GM18861 (cell line): ENCODE measurements around the gene SCN5A.

ENCODE experiments used
- ATAC-seq: cut with Tn5 transposase; IDR thresholded peaks from one replicate; pipeline ENCODE4 v1.9.1; 2021; ENCODE audit not compliant: unreplicated experiment

SCN5A gene

GRCh38 chr3:38544926-38545325, 104.6 kb downstream of the SCN5A start:
- ATAC-seq, result no peak

GRCh38 chr3:38543586-38543985, 105.9 kb downstream of the SCN5A start:
- no peak for ATAC-seq

GRCh38 chr3:38542401-38543298, 106.8 kb downstream of the SCN5A start:
- ATAC-seq, result no peak

GRCh38 chr3:38541806-38542205, 107.7 kb downstream of the SCN5A start:
- ATAC-seq, result no peak

GRCh38 chr3:38538773-38539353, 110.6 kb downstream of the SCN5A start:
- ATAC-seq, result no peak

- no peak for ATAC-seq
These were observed 112.8 kb downstream of the SCN5A start for GRCh38 chr3:38536671-38537070.

GRCh38 chr3:38534604-38535003, 114.9 kb downstream of the SCN5A start:
- no peak for ATAC-seq

GRCh38 chr3:38534180-38534579, 115.3 kb downstream of the SCN5A start:
- no peak for ATAC-seq

- ATAC-seq, result no peak
These were observed 116.1 kb downstream of the SCN5A start for GRCh38 chr3:38533285-38533976.

- ATAC-seq, result no peak
These were observed 117.0 kb downstream of the SCN5A start for GRCh38 chr3:38532529-38532928.

- no peak for ATAC-seq
These were observed 121.0 kb downstream of the SCN5A start for GRCh38 chr3:38528457-38528856.

GRCh38 chr3:38526792-38527191, 122.7 kb downstream of the SCN5A start:
- no peak for ATAC-seq

- no peak for ATAC-seq
These were observed 125.2 kb downstream of the SCN5A start for GRCh38 chr3:38524141-38524739.

- ATAC-seq, result no peak
These were observed 127.5 kb downstream of the SCN5A start for GRCh38 chr3:38522002-38522401.

- no peak for ATAC-seq
These were observed 128.0 kb downstream of the SCN5A start for GRCh38 chr3:38521391-38521987.

GRCh38 chr3:38519651-38520050, 129.8 kb downstream of the SCN5A start:
- no peak for ATAC-seq

GRCh38 chr3:38519000-38519399, 130.5 kb downstream of the SCN5A start:
- ATAC-seq, result no peak

GRCh38 chr3:38516669-38517068, 132.8 kb downstream of the SCN5A start:
- ATAC-seq, result no peak

GRCh38 chr3:38515367-38515766, 134.1 kb downstream of the SCN5A start:
- no peak for ATAC-seq

- no peak for ATAC-seq
These were observed 137.9 kb downstream of the SCN5A start for GRCh38 chr3:38511546-38511945.

GRCh38 chr3:38510631-38511030, 138.9 kb downstream of the SCN5A start:
- ATAC-seq, result no peak
